Kidney (tissue), 14 donors: ENCODE measurements around the gene ZBTB8A. TPM values are rescaled to one million over a fixed set of nuclear protein-coding genes. Genes with fewer than 3 reads are reported as not detected.

Source experiments
- DNase-seq, 5 donors: peaks; one replicate each; pipeline ENCODE4 v3.0.0-alpha.2; 2013 to 2020
- FAIRE-seq: peaks from 2 replicates; lab custom pipeline; 2012; peaks lifted over from hg19 to GRCh38; lab: Jason Lieb, UNC
- H3K27ac ChIP-seq, 2 donors: one replicate each; pipeline ENCODE4 v1.7.0; 2013; ENCODE audit warnings: low read depth in 2 of 2, low read length in 2 of 2, inconsistent platforms in 1 of 2
- H3K27me3 ChIP-seq: one replicate; pipeline ENCODE4 v1.7.1; 2013; ENCODE audit warnings: low read length, inconsistent platforms; ENCODE audit not compliant: control insufficient read depth, insufficient read depth
- H3K36me3 ChIP-seq, 3 donors: one replicate each; pipeline versions ENCODE4 v1.7.0 to v1.7.1; 2013; ENCODE audit warnings: low read length in 3 of 3, control low read depth in 1 of 3, inconsistent platforms in 1 of 3; ENCODE audit not compliant: insufficient read depth in 3 of 3, control insufficient read depth in 2 of 3
- H3K4me1 ChIP-seq, 3 donors: one replicate each; pipeline versions ENCODE4 v1.7.0 to v1.7.1; 2013; ENCODE audit warnings: low read length in 3 of 3, inconsistent platforms in 1 of 3, low read depth in 1 of 3; ENCODE audit not compliant: control insufficient read depth in 2 of 3, insufficient read depth in 2 of 3
- H3K4me3 ChIP-seq, 3 donors: one replicate each; pipeline versions ENCODE4 v1.7.0 to v1.8.1; 2013; ENCODE audit warnings: low read length in 3 of 3, control low read depth in 1 of 3, inconsistent platforms in 1 of 3
- H3K9ac ChIP-seq, 3 donors: one replicate each; pipeline versions ENCODE4 v1.7.0 to v1.7.1; 2013; ENCODE audit warnings: low read length in 3 of 3, control low read depth in 1 of 3, inconsistent platforms in 1 of 3
- H3K9me3 ChIP-seq, 3 donors: one replicate each; pipeline versions ENCODE4 v1.7.0 to v1.7.1; 2013; ENCODE audit warnings: low read length in 3 of 3, control low read depth in 1 of 3, inconsistent platforms in 1 of 3; ENCODE audit not compliant: control insufficient read depth in 2 of 3, insufficient read depth in 1 of 3
- CTCF ChIP-seq: IDR thresholded peaks from 3 replicates; pipeline ENCODE4 v1.5.1; 2012; ENCODE audit warnings: mild to moderate bottlenecking, moderate library complexity, borderline replicate concordance; ENCODE audit not compliant: insufficient read depth; ENCODE audit errors: extremely low read depth
- intact Hi-C: fragments of 100-400 bp; cut with DNase I; formaldehyde crosslinking; loops from one replicate; pipeline ENCODE4 v1.11.1; 2022
- polyA plus RNA-seq: library from polyadenylated mRNA; stranded (reverse); fragments of 350-450 nt; fragmentation: Illumina TruSeq; extraction: RNeasy Lipid Tissue Mini Kit (QIAGEN cat#74804); gene quantifications from one replicate; pipeline ENCODE4 v1.2.3, GENCODE V29; 2014; ENCODE audit warnings: low read depth, low replicate concordance; ENCODE audit not compliant: insufficient read depth
- total RNA-seq: library from RNA; stranded (reverse); fragmentation: NEBNext Ultra II Directional; extraction: Animal tissue kit (Norgen Biotek cat#: 25700); gene quantifications from one replicate; pipeline ENCODE4 v1.2.1, GENCODE V29; 2021
- donor health status: control.
- donor health status: control.
- donor health status: control.
- donor health status: control.
- donor health status: control.
- donor health status: DM: yes; HTN: yes; CAD: no.
- donor health status: Normal renal cell carcinoma (clear cell type).

ZBTB8A gene
- total and polyA plus RNA-seq, 2 donors from 2014 or later, result 1.8 to 10.4 TPM

- Histone ChIP-seq H3K9me3 (no peaks in the 10 kb centered on the region), H3K9ac (peak overlapping the region; percentile 29 to 77 (median 32)), H3K27me3 (no peaks in the 10 kb centered on the region), H3K36me3 (no peaks in the 10 kb centered on the region), H3K4me3 (peak overlapping the region; percentile 62 to 81 (median 70)), H3K4me1 (peaks cover 0 to 2% (median 0%) of the 10 kb centered on the region in 3 donors), H3K27ac (peak overlapping the region; percentile 73 to 80)
- no peak for TF ChIP-seq CTCF
- intact Hi-C loops, result no loop called here
- FAIRE-seq (no peak), DNase-seq (peak; percentile 60 to 85 (median 77))
These were observed 38.6 kb upstream of the ZBTB8A start for GRCh38 chr1:32500387-32501209.

GRCh38 chr1:32501865-32502264 is 37.4 kb upstream of the ZBTB8A start:
- intact Hi-C loops, result no loop called here
- H3K9ac ChIP-seq, result no peak overlapping the region
- DNase-seq (peak in 1 of 5 donors; percentile 34), FAIRE-seq (no peak)
- no peak for TF ChIP-seq CTCF
- H3K27me3 ChIP-seq, result no peaks in the 10 kb centered on the region
- no peak overlapping the region for H3K4me3 ChIP-seq
- peak overlapping the region in 1 of 2 donors; percentile 59 for H3K27ac ChIP-seq
- H3K9me3 ChIP-seq, result no peaks in the 10 kb centered on the region
- H3K36me3 ChIP-seq, result no peaks in the 10 kb centered on the region
- peaks cover 0 to 2% (median 0%) of the 10 kb centered on the region in 3 donors for H3K4me1 ChIP-seq

- intact Hi-C loops, result no loop called here
- no peak overlapping the region for H3K27ac ChIP-seq
These were observed 36.1 kb upstream of the ZBTB8A start for GRCh38 chr1:32503153-32503552.

More at GRCh38 chr1:32503153-32503552, 36.1 kb upstream of the ZBTB8A start:
- no peak overlapping the region for H3K4me3 ChIP-seq
- no peak for DNase-seq
- H3K4me1 ChIP-seq, result peaks cover 0 to 2% (median 0%) of the 10 kb centered on the region in 3 donors
- FAIRE-seq, result no peak
- H3K9ac ChIP-seq, result no peak overlapping the region
- TF ChIP-seq CTCF, result no peak
- no peaks in the 10 kb centered on the region for H3K27me3 ChIP-seq
- no peaks in the 10 kb centered on the region for H3K9me3 ChIP-seq
- H3K36me3 ChIP-seq, result no peaks in the 10 kb centered on the region
